ENCODE results near the gene TMEM130.

Gene TMEM130

GRCh38 chr7:98869597-98870120 is at the start of gene TMEM130:
Gene TMEM130, minus strand, starts transcription at chr7:98870014. Its CDS starts 153 bp downstream, at chr7:98869861.
- DNase-seq = no peak

GRCh38 chr7:98917331-98917730 is 47.5 kb upstream of the TMEM130 start:
- DNase-seq = no peak

- peak; percentile 36 for DNase-seq
These were observed 43.8 kb upstream of the TMEM130 start for GRCh38 chr7:98913612-98914011.

GRCh38 chr7:98913026-98913425 is 43.2 kb upstream of the TMEM130 start:
- peak; percentile 31 for DNase-seq

GRCh38 chr7:98911916-98912315 is 42.1 kb upstream of the TMEM130 start:
- peak; percentile 47 for DNase-seq

GRCh38 chr7:98910427-98910826 is 40.6 kb upstream of the TMEM130 start:
- DNase-seq = no peak

- no peak for DNase-seq
These were observed 39.7 kb upstream of the TMEM130 start for GRCh38 chr7:98909487-98909886.

- DNase-seq = no peak
These were observed 38.8 kb upstream of the TMEM130 start for GRCh38 chr7:98908585-98908984.

GRCh38 chr7:98907570-98907969 is 37.8 kb upstream of the TMEM130 start:
- DNase-seq = no peak

- DNase-seq = no peak
These were observed 33.4 kb upstream of the TMEM130 start for GRCh38 chr7:98903246-98903645.

- DNase-seq = no peak
These were observed 32.7 kb upstream of the TMEM130 start for GRCh38 chr7:98902523-98902922.

- no peak for DNase-seq
These were observed 31.0 kb upstream of the TMEM130 start for GRCh38 chr7:98900815-98901214.

GRCh38 chr7:98899816-98900215 is 30.0 kb upstream of the TMEM130 start:
- no peak for DNase-seq

GRCh38 chr7:98892609-98893008 is 22.8 kb upstream of the TMEM130 start:
- no peak for DNase-seq

- DNase-seq = no peak
These were observed 17.2 kb upstream of the TMEM130 start for GRCh38 chr7:98887038-98887437.

- DNase-seq = no peak
These were observed 14.6 kb upstream of the TMEM130 start for GRCh38 chr7:98884416-98884815.

GRCh38 chr7:98881561-98882315 is 11.9 kb upstream of the TMEM130 start:
- no peak for DNase-seq

- no peak for DNase-seq
These were observed 10.7 kb upstream of the TMEM130 start for GRCh38 chr7:98880485-98880884.

GRCh38 chr7:98879979-98880315 is 10.1 kb upstream of the TMEM130 start:
- no peak for DNase-seq

- peak; percentile 63 for DNase-seq
These were observed 9.6 kb upstream of the TMEM130 start for GRCh38 chr7:98879198-98879978.

GRCh38 chr7:98878365-98879197 is 8.8 kb upstream of the TMEM130 start, which contains the start of gene TRRAP:
Gene TRRAP, plus strand, starts transcription at chr7:98878532. Its CDS starts 2,619 bp downstream, at chr7:98881151.
- peak; percentile 56 for DNase-seq

GRCh38 chr7:98877692-98878364 is 8.0 kb upstream of the TMEM130 start:
- DNase-seq = no peak

All from NCI-H2171 treated with DMSO at 0.1 percent for 48 hours (cell line).